Liver (tissue), 9 donors: Measurements from ENCODE around the gene STX17. TPM values are rescaled to one million over a fixed set of nuclear protein-coding genes. Genes with fewer than 3 reads are reported as not detected.

Source experiments
- DNase-seq: peaks from one replicate; pipeline ENCODE4 v3.0.0-alpha.2; 2017; ENCODE audit warnings: low spot score
- H3K27ac ChIP-seq, 2 donors: one replicate each; pipeline ENCODE4 v1.7.0; 2013; ENCODE audit warnings: inconsistent platforms in 2 of 2, low read length in 2 of 2, control low read depth in 1 of 2, low read depth in 1 of 2, mild to moderate bottlenecking in 1 of 2
- H3K27me3 ChIP-seq, 4 donors: one replicate each; pipeline versions ENCODE4 v1.6.1 to v1.7.0; 2013; ENCODE audit warnings: low read length in 3 of 4, inconsistent platforms in 1 of 4, mild to moderate bottlenecking in 1 of 4, moderate library complexity in 1 of 4; ENCODE audit not compliant: control insufficient read depth in 4 of 4, insufficient read depth in 4 of 4
- H3K36me3 ChIP-seq, 4 donors: one replicate each; pipeline versions ENCODE4 v1.6.1 to v1.7.0; 2013; ENCODE audit warnings: low read length in 3 of 4, mild to moderate bottlenecking in 3 of 4, low read depth in 1 of 4, moderate library complexity in 1 of 4; ENCODE audit not compliant: control insufficient read depth in 4 of 4, insufficient read depth in 3 of 4
- H3K4me1 ChIP-seq, 4 donors: one replicate each; pipeline versions ENCODE4 v1.6.1 to v1.7.0; 2013; ENCODE audit warnings: low read length in 3 of 4, mild to moderate bottlenecking in 3 of 4, moderate library complexity in 1 of 4; ENCODE audit not compliant: control insufficient read depth in 4 of 4, insufficient read depth in 4 of 4
- H3K4me3 ChIP-seq, 3 donors: one replicate each; pipeline versions ENCODE4 v1.6.1 to v1.7.0; 2013; ENCODE audit warnings: low read length in 3 of 3, control low read depth in 1 of 3, low read depth in 1 of 3, mild to moderate bottlenecking in 1 of 3
- H3K9ac ChIP-seq, 2 donors: one replicate each; pipeline ENCODE4 v1.7.0; 2013; ENCODE audit warnings: low read length in 2 of 2, mild to moderate bottlenecking in 2 of 2, moderate library complexity in 2 of 2, control low read depth in 1 of 2, low read depth in 1 of 2
- H3K9me3 ChIP-seq, 4 donors: one replicate each; pipeline versions ENCODE4 v1.6.1 to v1.7.0; 2013; ENCODE audit warnings: low read length in 3 of 4; ENCODE audit not compliant: control insufficient read depth in 4 of 4
- FOXA1 ChIP-seq: IDR thresholded peaks from 2 replicates; pipeline ENCODE4 v1.6.1; 2016; ENCODE audit warnings: antibody characterized with exemption
- FOXA2 ChIP-seq: IDR thresholded peaks from 2 replicates; pipeline ENCODE4 v1.6.1; 2016; ENCODE audit warnings: antibody characterized with exemption
- GABPA ChIP-seq, 2 donors: IDR thresholded peaks in 1 of 2; conservative IDR thresholded peaks in 1 of 2; 2 replicates each; pipeline ENCODE4 v1.6.1; 2016; ENCODE audit warnings: antibody characterized with exemption in 2 of 2, mild to moderate bottlenecking in 1 of 2, moderate library complexity in 1 of 2
- HNF4G ChIP-seq: IDR thresholded peaks from 2 replicates; pipeline ENCODE4 v1.6.1; 2016; ENCODE audit warnings: antibody characterized with exemption
- NR2F2 ChIP-seq: IDR thresholded peaks from 2 replicates; pipeline ENCODE4 v1.6.1; 2016; ENCODE audit warnings: antibody characterized with exemption
- RXRA ChIP-seq, 2 donors: IDR thresholded peaks; 2 replicates each; pipeline ENCODE4 v1.6.1; 2017 to 2018; ENCODE audit warnings: antibody characterized with exemption in 2 of 2, mild to moderate bottlenecking in 1 of 2
- SP1 ChIP-seq: IDR thresholded peaks from 2 replicates; pipeline ENCODE4 v1.6.1; 2018; ENCODE audit warnings: antibody characterized with exemption, mild to moderate bottlenecking
- TAF1 ChIP-seq: conservative IDR thresholded peaks from 2 replicates; pipeline ENCODE4 v1.6.1; 2016; ENCODE audit warnings: antibody characterized with exemption, mild to moderate bottlenecking
- YY1 ChIP-seq: IDR thresholded peaks from 2 replicates; pipeline ENCODE4 v1.6.1; 2016; ENCODE audit warnings: antibody characterized with exemption, mild to moderate bottlenecking
- ZBTB33 ChIP-seq: IDR thresholded peaks from 2 replicates; pipeline ENCODE4 v1.6.1; 2016; ENCODE audit warnings: antibody characterized with exemption
- whole genome bisulfite sequencing: extraction: QIAGEN DNeasy Blood & Tissue Kit; methylation state at CpG from one replicate; pipeline ENCODE4 v1.1.7; 2013; 5-methylcytosine and 5-hydroxymethylcytosine counted together
- polyA plus RNA-seq, 2 donors: library from polyadenylated mRNA; stranded (reverse) in 1 of 2; unstranded in 1 of 2; fragments of 200-250 nt in 1 of 2; fragments of >200 nt in 1 of 2; fragmentation: Nextera tagmentation in 1 of 2; extraction: Ambion mirVana in 1 of 2; gene quantifications; one replicate each; pipeline versions ENCODE4 v1.2.1 to v1.2.3, GENCODE V29; 2013 to 2015
- total RNA-seq, 2 donors: library from RNA; depleted of rRNA; stranded (reverse); fragments of >200 nt; gene quantifications; one replicate each; pipeline ENCODE4 v1.2.3, GENCODE V29; 2014
- TF ChIP-seq, protein P1 (sequence below): IDR thresholded peaks from 2 replicates; pipeline ENCODE4 v1.6.1; 2016; ENCODE audit warnings: antibody characterized with exemption
- TF ChIP-seq, protein P2 (sequence below): fragments of 150-350 bp; IDR thresholded peaks from 2 replicates; pipeline ENCODE4 v1.5.1; 2017; ENCODE audit warnings: improper control_type of control experiment, low read depth, low read length; ENCODE audit not compliant: missing input control
- TF ChIP-seq, protein P3 (sequence below): IDR thresholded peaks from 2 replicates; pipeline ENCODE4 v1.6.1; 2016; ENCODE audit warnings: antibody characterized with exemption, mild to moderate bottlenecking
- TF ChIP-seq, protein P4 (sequence below): IDR thresholded peaks from 2 replicates; pipeline ENCODE4 v1.6.1; 2016; ENCODE audit warnings: antibody characterized with exemption
- donor health status: healthy.
- donor health status: healthy.
- donor health status: healthy.
- donor health status: healthy.
- donor health status: healthy.

STX17 gene
- total and polyA plus RNA-seq, 4 donors = 8.3 to 30.9 (median 21.2) TPM

DNA sequence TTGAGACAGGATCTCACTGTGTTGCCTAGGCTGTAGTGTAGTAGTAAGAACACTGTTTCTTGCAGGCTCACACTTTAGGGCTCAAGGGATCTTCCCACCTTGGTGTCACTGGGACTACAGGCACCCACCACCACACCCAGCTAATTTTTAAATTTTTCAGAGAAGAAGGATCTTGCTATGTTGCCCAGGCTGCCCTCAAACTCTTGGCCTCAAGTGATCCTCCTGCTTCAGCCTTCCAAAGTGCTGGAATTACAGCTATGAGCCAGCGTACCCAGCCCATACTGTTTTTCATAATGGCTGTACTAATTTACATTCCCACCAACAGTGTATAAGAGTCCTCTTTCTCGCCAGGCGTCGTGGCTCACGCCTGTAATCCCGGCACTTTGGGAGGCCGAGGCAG, 5.1 kb downstream of the STX17 start:
- over 99% methylated on average over 7 of the region's 7 CpGs for WGBS
- H3K27ac ChIP-seq = no peak overlapping the region
- peaks cover 2 to 14% (median 8%) of the 10 kb centered on the region in 4 donors for H3K36me3 ChIP-seq
- H3K4me1 ChIP-seq = peaks cover 6 to 10% (median 9%) of the 10 kb centered on the region in 4 donors
- no peaks in the 10 kb centered on the region for H3K9me3 ChIP-seq
- no peak overlapping the region for H3K4me3 ChIP-seq
- no peak overlapping the region for H3K9ac ChIP-seq
- no peaks in the 10 kb centered on the region for H3K27me3 ChIP-seq
- DNase-seq = no peak
- TF ChIP-seq, protein P1, sequence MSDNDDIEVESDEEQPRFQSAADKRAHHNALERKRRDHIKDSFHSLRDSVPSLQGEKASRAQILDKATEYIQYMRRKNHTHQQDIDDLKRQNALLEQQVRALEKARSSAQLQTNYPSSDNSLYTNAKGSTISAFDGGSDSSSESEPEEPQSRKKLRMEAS = no peak
- TF ChIP-seq, protein P2, sequence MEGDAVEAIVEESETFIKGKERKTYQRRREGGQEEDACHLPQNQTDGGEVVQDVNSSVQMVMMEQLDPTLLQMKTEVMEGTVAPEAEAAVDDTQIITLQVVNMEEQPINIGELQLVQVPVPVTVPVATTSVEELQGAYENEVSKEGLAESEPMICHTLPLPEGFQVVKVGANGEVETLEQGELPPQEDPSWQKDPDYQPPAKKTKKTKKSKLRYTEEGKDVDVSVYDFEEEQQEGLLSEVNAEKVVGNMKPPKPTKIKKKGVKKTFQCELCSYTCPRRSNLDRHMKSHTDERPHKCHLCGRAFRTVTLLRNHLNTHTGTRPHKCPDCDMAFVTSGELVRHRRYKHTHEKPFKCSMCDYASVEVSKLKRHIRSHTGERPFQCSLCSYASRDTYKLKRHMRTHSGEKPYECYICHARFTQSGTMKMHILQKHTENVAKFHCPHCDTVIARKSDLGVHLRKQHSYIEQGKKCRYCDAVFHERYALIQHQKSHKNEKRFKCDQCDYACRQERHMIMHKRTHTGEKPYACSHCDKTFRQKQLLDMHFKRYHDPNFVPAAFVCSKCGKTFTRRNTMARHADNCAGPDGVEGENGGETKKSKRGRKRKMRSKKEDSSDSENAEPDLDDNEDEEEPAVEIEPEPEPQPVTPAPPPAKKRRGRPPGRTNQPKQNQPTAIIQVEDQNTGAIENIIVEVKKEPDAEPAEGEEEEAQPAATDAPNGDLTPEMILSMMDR = no peak
- no peak for TF ChIP-seq ZBTB33

- Histone ChIP-seq H3K9ac (no peak overlapping the region), H3K4me3 (no peak overlapping the region), H3K36me3 (peaks cover 2 to 24% (median 17%) of the 10 kb centered on the region in 4 donors), H3K4me1 (peaks cover 0 to 3% (median 0%) of the 10 kb centered on the region in 4 donors), H3K27ac (no peak overlapping the region), H3K27me3 (no peaks in the 10 kb centered on the region), H3K9me3 (no peaks in the 10 kb centered on the region)
- no peak for TF ChIP-seq SP1
- TF ChIP-seq, protein P3, sequence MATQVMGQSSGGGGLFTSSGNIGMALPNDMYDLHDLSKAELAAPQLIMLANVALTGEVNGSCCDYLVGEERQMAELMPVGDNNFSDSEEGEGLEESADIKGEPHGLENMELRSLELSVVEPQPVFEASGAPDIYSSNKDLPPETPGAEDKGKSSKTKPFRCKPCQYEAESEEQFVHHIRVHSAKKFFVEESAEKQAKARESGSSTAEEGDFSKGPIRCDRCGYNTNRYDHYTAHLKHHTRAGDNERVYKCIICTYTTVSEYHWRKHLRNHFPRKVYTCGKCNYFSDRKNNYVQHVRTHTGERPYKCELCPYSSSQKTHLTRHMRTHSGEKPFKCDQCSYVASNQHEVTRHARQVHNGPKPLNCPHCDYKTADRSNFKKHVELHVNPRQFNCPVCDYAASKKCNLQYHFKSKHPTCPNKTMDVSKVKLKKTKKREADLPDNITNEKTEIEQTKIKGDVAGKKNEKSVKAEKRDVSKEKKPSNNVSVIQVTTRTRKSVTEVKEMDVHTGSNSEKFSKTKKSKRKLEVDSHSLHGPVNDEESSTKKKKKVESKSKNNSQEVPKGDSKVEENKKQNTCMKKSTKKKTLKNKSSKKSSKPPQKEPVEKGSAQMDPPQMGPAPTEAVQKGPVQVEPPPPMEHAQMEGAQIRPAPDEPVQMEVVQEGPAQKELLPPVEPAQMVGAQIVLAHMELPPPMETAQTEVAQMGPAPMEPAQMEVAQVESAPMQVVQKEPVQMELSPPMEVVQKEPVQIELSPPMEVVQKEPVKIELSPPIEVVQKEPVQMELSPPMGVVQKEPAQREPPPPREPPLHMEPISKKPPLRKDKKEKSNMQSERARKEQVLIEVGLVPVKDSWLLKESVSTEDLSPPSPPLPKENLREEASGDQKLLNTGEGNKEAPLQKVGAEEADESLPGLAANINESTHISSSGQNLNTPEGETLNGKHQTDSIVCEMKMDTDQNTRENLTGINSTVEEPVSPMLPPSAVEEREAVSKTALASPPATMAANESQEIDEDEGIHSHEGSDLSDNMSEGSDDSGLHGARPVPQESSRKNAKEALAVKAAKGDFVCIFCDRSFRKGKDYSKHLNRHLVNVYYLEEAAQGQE = no peak
- TF ChIP-seq YY1 = no peak
- TF ChIP-seq, protein P1 = no peak
- no peak for TF ChIP-seq FOXA2
- no peak for TF ChIP-seq TAF1
- no peak for TF ChIP-seq GABPA (IDR thresholded peaks at IDR 0.05 in 1 of 2, conservative IDR thresholded peaks at IDR 0.05 in 1 of 2)
- TF ChIP-seq HNF4G = no peak
- no peak for TF ChIP-seq RXRA (IDR thresholded peaks at IDR 0.05)
- TF ChIP-seq, protein P4, sequence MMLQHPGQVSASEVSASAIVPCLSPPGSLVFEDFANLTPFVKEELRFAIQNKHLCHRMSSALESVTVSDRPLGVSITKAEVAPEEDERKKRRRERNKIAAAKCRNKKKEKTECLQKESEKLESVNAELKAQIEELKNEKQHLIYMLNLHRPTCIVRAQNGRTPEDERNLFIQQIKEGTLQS = no peak
- TF ChIP-seq NR2F2 = no peak
- no peak for TF ChIP-seq FOXA1
- 93% methylated on average over 1 of the region's 1 CpG for WGBS
- DNase-seq = no peak
Observed at GRCh38 chr9:99916650-99917049, 10.2 kb downstream of the STX17 start.
